Measurements from ENCODE around the gene CFAP161. TPM values are rescaled to one million over a fixed set of nuclear protein-coding genes. Genes with fewer than 3 reads are reported as not detected.
"Not testable (repeated sequence)": the region's sequence is repeated elsewhere in the genome, so short reads cannot be mapped to it uniquely, and the experiment has no call there.

The CFAP161 gene
- total RNA-seq, 1 donor from 2014 or later, result 0.24 TPM

DNA sequence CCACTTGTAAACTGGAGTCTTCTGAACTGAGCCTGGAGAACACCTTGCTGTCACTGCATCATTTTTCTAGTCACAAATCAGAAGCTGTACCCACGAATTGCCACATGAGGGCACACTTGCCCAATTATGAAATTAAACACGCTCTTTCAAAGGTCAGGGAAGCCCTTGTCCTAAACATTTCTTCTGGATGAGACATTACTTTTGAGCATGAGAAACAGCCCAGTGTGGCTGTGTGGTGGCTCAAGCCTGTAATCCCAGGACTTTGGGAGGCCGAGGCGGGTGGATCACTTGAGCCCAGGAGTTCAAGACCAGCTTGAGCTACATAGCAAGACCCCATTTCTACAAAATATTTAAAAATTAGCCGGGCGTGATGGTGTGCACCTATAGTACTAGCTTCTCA, 27.5 kb upstream of the CFAP161 start:
- peak; percentile 79 for DNase-seq (ENCODE audit: low read depth)

DNA sequence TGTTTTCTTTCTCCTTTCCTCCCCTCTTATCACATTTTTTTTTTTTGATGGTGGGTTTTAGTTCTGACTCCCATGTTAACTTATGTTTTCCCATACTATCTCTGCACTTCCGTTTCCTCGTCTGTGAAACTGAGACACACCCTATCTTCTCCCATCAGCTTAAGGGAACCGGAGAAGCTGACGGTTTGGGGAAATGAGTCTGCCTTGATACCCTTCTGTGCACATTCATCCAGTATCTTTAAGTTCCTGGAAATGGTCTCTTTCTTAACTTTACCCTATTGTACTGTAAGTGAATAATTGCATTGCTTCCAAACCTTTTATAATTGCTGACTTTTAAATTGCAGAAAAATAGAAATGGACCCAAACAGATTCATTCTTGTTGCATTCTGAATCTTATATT, 26.2 kb upstream of the CFAP161 start:
- no peak for DNase-seq (ENCODE audit: low read depth)

- DNase-seq (ENCODE audit: low read depth), result no peak
These were observed 25.6 kb upstream of the CFAP161 start for GRCh38 chr15:81108427-81108826.

DNA sequence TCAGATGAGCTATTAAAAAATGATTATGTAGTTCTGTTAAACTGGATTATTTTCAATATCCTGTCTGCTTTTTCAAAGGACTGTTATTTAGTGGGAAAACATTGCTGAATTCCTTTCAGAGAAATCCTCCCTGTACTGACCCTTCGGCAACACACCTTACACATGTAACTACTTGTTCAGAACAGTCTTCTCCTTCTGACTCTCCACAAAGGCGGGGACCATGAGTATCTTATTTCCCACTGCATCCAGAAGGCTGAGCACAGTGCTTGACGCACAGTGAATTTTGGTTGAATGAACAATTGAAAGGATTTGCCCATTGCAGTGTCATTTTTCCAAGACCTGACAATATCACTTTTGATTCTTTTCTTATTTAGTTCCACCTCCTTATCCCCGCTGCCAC, 23.1 kb upstream of the CFAP161 start:
- no peak for DNase-seq (ENCODE audit: low read depth)

GRCh38 chr15:81111510-81112470, 22.3 kb upstream of the CFAP161 start:
- DNase-seq (ENCODE audit: low read depth), result no peak

- no peak for DNase-seq (ENCODE audit: low read depth)
These were observed 20.8 kb upstream of the CFAP161 start for GRCh38 chr15:81113204-81113657.

GRCh38 chr15:81113861-81114291, 20.2 kb upstream of the CFAP161 start:
- DNase-seq (ENCODE audit: low read depth), result no peak

- DNase-seq (ENCODE audit: low read depth), result no peak
These were observed 18.8 kb upstream of the CFAP161 start for GRCh38 chr15:81115054-81115939.

- peak; percentile 7 for DNase-seq (ENCODE audit: low read depth)
These were observed 16.9 kb upstream of the CFAP161 start for GRCh38 chr15:81117136-81117535.

- no peak for DNase-seq (ENCODE audit: low read depth)
These were observed 16.5 kb upstream of the CFAP161 start for GRCh38 chr15:81117581-81117980.

DNA sequence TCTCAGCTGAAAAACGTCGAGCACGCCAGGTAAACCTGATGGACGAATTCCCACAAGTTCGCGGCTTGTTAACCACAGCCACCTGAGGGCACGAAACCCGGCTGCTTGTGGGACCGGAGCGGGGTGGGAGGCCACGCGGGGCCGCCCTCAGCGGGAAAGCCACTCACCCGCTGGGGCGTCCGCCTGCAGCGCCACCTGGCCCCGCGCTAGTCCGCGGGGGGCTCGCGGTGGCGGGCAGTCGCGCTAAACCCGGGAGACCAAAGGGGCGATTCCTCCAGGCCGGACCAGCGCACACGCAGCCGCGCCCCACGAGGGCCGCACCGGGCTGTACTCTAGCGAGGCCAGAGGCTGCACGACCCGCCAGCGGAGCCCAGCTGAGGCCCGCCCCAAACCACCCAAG, 15.7 kb upstream of the CFAP161 start:
- no peak for DNase-seq (ENCODE audit: low read depth)

DNA sequence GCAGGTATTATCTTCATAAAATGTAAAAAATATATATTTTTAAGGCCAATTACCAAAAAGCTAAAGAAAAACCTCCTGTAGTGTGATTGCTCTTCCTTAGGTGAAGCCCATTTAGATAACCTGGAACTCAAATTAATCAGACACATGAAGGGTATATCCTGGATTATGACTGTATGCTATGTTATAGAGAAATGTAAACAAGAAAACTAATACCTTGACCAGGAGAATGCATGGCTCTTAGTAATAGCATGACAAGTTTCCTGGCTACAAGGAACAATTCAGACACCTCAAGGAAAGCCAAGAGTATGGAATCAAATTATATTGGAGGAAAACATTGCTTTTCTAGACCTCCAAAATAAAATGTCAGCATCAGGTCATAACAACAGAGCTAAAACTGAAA, 14.0 kb upstream of the CFAP161 start:
- DNase-seq (ENCODE audit: low read depth), result no peak

DNA sequence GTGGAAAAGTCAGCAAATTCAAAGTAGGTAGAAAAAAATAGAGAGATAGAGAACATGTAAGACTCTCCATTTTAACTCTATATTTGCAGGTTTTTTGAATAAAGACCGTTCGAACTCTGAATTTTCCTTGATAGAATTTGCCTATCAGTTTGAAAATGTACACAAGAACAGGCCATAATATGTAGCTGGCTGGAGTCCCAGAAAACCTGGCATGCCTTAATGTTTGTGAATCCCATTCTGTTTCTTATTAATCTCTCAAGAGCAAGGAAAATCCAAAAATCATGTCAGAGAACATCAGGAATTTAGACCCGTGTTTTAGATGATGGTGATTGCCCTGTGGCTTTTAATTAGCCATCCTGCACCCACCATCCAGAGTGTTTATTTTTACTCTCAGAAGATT, 7.2 kb upstream of the CFAP161 start:
- no peak for DNase-seq (ENCODE audit: low read depth)

- DNase-seq (ENCODE audit: low read depth), result not testable (repeated sequence)
These were observed 7.4 kb downstream of the CFAP161 start for GRCh38 chr15:81141478-81141877.

DNA sequence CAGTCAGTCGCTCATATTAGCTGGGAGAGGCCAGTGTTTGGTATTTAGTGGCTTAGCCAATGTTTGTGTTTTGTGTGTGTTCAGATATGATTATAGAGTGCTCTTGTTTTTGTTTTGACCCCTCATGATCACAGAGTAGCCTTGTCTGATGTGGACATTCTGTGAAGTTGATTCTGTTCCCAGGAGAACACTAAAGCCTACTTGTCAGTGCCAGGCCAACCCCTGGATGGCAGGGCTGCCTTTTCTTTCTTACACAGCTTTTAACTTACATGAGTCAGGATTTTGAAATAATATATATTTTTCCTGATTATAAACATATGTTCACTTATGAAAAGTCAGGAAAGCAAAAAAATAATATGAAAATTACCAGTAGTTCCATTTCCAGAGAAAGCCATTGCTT, 11.9 kb downstream of the CFAP161 start:
- no peak for DNase-seq (ENCODE audit: low read depth)

GRCh38 chr15:81146466-81146865, 12.4 kb downstream of the CFAP161 start:
- DNase-seq (ENCODE audit: low read depth), result no peak

GRCh38 chr15:81151389-81151788, 17.3 kb downstream of the CFAP161 start:
- DNase-seq (ENCODE audit: low read depth), result no peak

DNA sequence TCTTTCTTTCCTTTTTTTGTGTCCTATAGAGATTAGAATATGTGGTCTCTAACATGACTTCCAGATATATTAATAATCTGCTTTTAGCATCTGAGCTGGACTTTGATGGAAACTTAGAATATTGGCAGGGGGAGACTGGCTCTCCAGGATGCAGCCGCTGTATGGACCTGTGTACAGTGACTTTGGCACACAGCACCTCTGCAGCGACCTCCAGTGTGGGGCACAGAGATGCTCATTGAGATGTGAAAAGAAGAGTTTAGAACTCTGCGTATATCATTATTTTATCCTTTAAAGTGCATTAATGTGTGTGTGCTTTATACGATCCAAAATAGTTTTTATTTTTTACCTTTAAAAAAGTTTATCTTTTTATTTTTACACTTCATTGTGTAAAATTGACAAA, 18.3 kb downstream of the CFAP161 start:
- DNase-seq (ENCODE audit: low read depth), result no peak

DNA sequence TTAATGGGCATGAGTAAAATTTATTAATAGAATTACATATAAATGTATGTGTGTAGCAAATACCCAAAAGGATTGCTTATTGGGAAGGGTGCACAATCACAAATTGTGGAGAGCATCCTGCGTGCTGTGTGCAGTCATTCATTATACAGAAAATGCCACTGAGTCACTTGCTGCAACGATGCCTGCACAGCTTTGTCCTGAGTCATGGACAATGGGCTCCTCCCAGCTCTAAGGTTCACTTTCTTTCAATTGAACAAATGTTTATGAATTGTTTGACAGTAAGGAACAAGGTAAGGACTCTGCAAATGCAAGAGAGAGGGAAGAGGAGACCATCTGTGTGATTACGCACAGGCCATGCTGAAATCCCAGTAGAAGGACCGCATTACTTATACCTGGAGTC, 18.7 kb downstream of the CFAP161 start:
- no peak for DNase-seq (ENCODE audit: low read depth)

DNA sequence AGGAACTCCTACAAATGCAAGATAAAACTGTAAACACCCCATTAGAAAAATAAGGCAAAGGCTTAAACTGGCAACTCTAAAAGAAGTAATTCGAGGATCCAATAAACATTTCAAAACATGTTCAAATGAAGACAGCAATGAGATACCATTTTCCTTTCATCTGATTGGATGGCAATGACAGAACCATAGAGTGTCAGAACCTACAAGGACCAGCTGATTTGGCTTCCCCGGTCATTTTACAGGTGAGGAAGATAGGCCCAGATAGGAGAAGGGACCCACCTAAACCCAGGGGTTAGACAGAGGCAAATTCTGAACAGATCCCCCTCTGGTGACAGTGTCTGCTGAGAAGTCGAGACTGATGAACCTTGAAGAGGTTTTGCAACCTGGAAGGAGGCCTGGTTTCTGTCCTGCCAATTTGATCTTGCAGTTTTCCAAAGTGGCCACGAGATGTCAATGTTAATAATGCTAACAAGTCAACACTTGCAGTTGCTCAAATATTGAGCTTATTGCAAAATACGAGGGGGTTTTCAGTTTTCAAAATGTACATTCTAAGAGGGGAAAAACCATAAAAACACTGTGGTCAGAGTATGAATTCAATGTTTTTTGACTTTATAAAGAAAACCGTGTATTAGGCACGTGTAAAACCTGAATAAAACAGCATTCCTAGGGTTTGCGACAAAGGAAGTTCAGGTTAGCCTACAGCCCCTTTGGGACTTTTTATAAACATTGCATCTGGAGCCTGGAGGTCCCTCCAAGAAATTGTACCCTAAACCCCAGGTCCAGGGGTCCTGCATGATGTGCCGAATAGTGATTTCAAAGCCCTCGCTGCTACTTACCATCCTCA, 21.5 kb downstream of the CFAP161 start:
- peak; percentile 59 for DNase-seq (ENCODE audit: low read depth)

DNA sequence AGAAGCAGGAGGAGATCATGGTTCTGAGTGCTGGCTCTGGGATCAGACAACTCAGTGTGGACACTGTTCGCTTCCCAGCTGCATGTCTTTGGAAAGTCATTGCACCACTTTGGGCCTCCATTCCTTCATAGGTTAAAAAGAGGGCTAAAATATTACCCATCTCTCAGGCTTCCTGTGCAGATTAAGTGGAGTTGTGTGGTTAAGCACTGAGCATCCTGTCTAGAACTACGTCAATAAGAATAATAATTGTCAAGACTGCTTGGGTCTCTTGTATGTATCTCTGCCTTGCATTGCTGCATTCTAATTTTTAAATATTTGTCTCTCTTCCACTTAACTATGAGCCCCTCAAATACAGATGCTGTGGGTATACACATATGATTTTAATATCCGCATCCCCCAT, 22.3 kb downstream of the CFAP161 start:
- DNase-seq (ENCODE audit: low read depth), result no peak

Data from myocyte (in vitro differentiated cells).